Right lobe of liver (tissue), 6 donors: Measurements from ENCODE around the gene PTGES2. TPM values are rescaled to one million over a fixed set of nuclear protein-coding genes. Genes with fewer than 3 reads are reported as not detected.

Experiments used
- ATAC-seq, 4 donors: fragments of 200-7000 bp; cut with Tn5 transposase; one replicate each; pipeline ENCODE4 v1.9.1; 2020; ENCODE audit warnings: mild to moderate bottlenecking in 4 of 4, moderate library complexity in 4 of 4
- DNase-seq, 3 donors: peaks; one replicate each; pipeline ENCODE4 v3.0.0-alpha.2; 2020
- H3K27ac ChIP-seq, 3 donors: fragments of 200-600 bp; one replicate each; pipeline ENCODE4 v1.8.0; 2022
- H3K27me3 ChIP-seq, 2 donors: fragments of 200-600 bp; one replicate each; pipeline ENCODE4 v1.8.0; 2022
- H3K36me3 ChIP-seq, 4 donors: fragments of 200-600 bp; sonication (generic) in 1 of 4; one replicate each; pipeline versions ENCODE4 v1.5.1 to v1.8.0; 2017 to 2022; ENCODE audit warnings: control low read depth in 1 of 4
- H3K4me1 ChIP-seq, 4 donors: fragments of 200-600 bp; sonication (generic) in 1 of 4; one replicate each; pipeline versions ENCODE4 v1.5.1 to v1.8.0; 2017 to 2022; ENCODE audit warnings: control low read depth in 1 of 4
- H3K4me3 ChIP-seq, 3 donors: fragments of 200-600 bp; one replicate each; pipeline ENCODE4 v1.8.0; 2022
- H3K9me3 ChIP-seq, 4 donors: fragments of 200-600 bp; sonication (generic) in 1 of 4; one replicate each; pipeline versions ENCODE4 v1.5.1 to v1.8.0; 2017 to 2022; ENCODE audit warnings: control low read depth in 1 of 4
- CTCF ChIP-seq, 4 donors: fragments of 200-600 bp in 3 of 4; fragments of 450-650 bp in 1 of 4; IDR thresholded peaks; one replicate each; pipeline versions ENCODE4 v1.5.1 to v1.8.0; 2016 to 2022; ENCODE audit warnings: antibody characterized with exemption in 4 of 4, mild to moderate bottlenecking in 2 of 4
- POLR2A ChIP-seq: fragments of 450-650 bp; IDR thresholded peaks from one replicate; pipeline ENCODE4 v1.6.1; 2017; ENCODE audit warnings: antibody characterized with exemption, mild to moderate bottlenecking
- WGBS: methylation state at CpG from one replicate; pipeline ENCODE4 v1.1.6; 2018; ENCODE audit warnings: low coverage, low lambda C conversion rate; ENCODE audit not compliant: insufficient coverage; ENCODE audit errors: missing lambda C conversion rate; 5-methylcytosine and 5-hydroxymethylcytosine counted together
- intact Hi-C, 2 donors: fragments of 100-400 bp; cut with DNase I; formaldehyde crosslinking; loops; one replicate each; pipeline versions ENCODE4 v1.11.2 to v1.14.1; 2022
- total RNA-seq, 6 experiments: library from RNA; depleted of rRNA in 2 of 6; stranded (reverse); fragments of >200 nt in 2 of 6; fragmentation: NEBNext Ultra II Directional in 3 of 6; extraction: Animal tissue kit (Norgen Biotek cat#: 25700) in 3 of 6; gene quantifications; one replicate each; pipeline versions ENCODE4 v1.1.0 to v1.2.4, GENCODE V29; 2016 to 2023
- donor health status: DM: no; HTN: yes; CAD: no.
- donor health status: DM: no; HTN: no; CAD: no.
- donor health status: DM: no; HTN: no; CAD: no.
- donor health status: DM: no; HTN: yes; CAD: no.
- donor health status: DM: no; HTN: yes; CAD: no.

The PTGES2 gene
- total RNA-seq, 6 experiments from 2014 or later = 27.2 to 67.2 (median 30.5) TPM

GRCh38 chr9:128124451-128124850 lies 3.1 kb downstream of the PTGES2 start:
- H3K4me3 ChIP-seq = no peak overlapping the region
- DNase-seq = peak; percentile 15 to 52 (median 42)
- peaks cover 0 to 22% (median 8%) of the 10 kb centered on the region in 4 donors for H3K36me3 ChIP-seq
- H3K4me1 ChIP-seq = peaks cover 0 to 22% (median 11%) of the 10 kb centered on the region in 4 donors
- TF ChIP-seq CTCF (IDR thresholded peaks at IDR 0.05) (no peak), POLR2A (no peak)
- H3K27me3 ChIP-seq = no peaks in the 10 kb centered on the region
- 89% methylated on average over 3 of the region's 8 CpGs for WGBS
- no peaks in the 10 kb centered on the region for H3K9me3 ChIP-seq
- intact Hi-C loops = no loop called here
- H3K27ac ChIP-seq = no peak overlapping the region
- no peak for ATAC-seq

GRCh38 chr9:128123451-128124080 lies 4.0 kb downstream of the PTGES2 start:
- Histone ChIP-seq H3K9me3 (no peaks in the 10 kb centered on the region), H3K36me3 (peaks cover 0 to 22% (median 8%) of the 10 kb centered on the region in 4 donors), H3K27me3 (no peaks in the 10 kb centered on the region), H3K4me3 (no peak overlapping the region), H3K27ac (no peak overlapping the region), H3K4me1 (peaks cover 0 to 18% (median 8%) of the 10 kb centered on the region in 4 donors)
- no peak for ATAC-seq
- TF ChIP-seq POLR2A (no peak), CTCF (IDR thresholded peaks at IDR 0.05) (no peak)
- peak; percentile 13 to 45 (median 35) for DNase-seq
- 92% methylated on average over 14 of the region's 21 CpGs for WGBS
- intact Hi-C loops = no loop called here

- peaks cover 0 to 22% (median 8%) of the 10 kb centered on the region in 4 donors for H3K36me3 ChIP-seq
- no peak overlapping the region for H3K4me3 ChIP-seq
- no peak for ATAC-seq
- intact Hi-C loops = no loop called here
- no peaks in the 10 kb centered on the region for H3K27me3 ChIP-seq
- TF ChIP-seq POLR2A (no peak), CTCF (IDR thresholded peaks at IDR 0.05) (no peak)
- H3K4me1 ChIP-seq = peaks cover 0 to 17% (median 8%) of the 10 kb centered on the region in 4 donors
- H3K27ac ChIP-seq = no peak overlapping the region
- no peaks in the 10 kb centered on the region for H3K9me3 ChIP-seq
- peak in 2 of 3 donors; percentile 19 to 47 for DNase-seq
- no CpG with 5 or more reads among the region's 24 CpGs for WGBS
Observed at GRCh38 chr9:128122809-128123175, 4.7 kb downstream of the PTGES2 start.

- ATAC-seq (no peak), DNase-seq (peak; percentile 17 to 55 (median 45))
- WGBS = 83% methylated on average over 1 of the region's 27 CpGs
- H3K27ac ChIP-seq = no peak overlapping the region
- no peaks in the 10 kb centered on the region for H3K9me3 ChIP-seq
- no peaks in the 10 kb centered on the region for H3K27me3 ChIP-seq
- no peak overlapping the region for H3K4me3 ChIP-seq
- intact Hi-C loops = no loop called here
- H3K4me1 ChIP-seq = peaks cover 0 to 19% (median 9%) of the 10 kb centered on the region in 4 donors
- peaks cover 0 to 22% (median 8%) of the 10 kb centered on the region in 4 donors for H3K36me3 ChIP-seq
- TF ChIP-seq POLR2A (no peak), CTCF (IDR thresholded peaks at IDR 0.05) (no peak)
Observed at GRCh38 chr9:128121924-128122808, 5.4 kb downstream of the PTGES2 start.
